GM10847 (cell line): ENCODE data around the gene TCERG1.

ENCODE experiments used
- POLR2A ChIP-seq: IDR thresholded peaks from 2 replicates; pipeline ENCODE4 v1.6.1; 2011; ENCODE audit not compliant: insufficient read length; ENCODE audit errors: extremely low read depth

TCERG1 gene

GRCh38 chr5:146446861-146447733 is at the start of gene TCERG1:
Gene TCERG1, plus strand, starts transcription at chr5:146447333. Its CDS starts 17 bp downstream, at chr5:146447350.
- TF ChIP-seq POLR2A: peak; percentile 33

- no peak for TF ChIP-seq POLR2A
These were observed 48.3 kb upstream of the TCERG1 start for GRCh38 chr5:146398826-146399225.

- TF ChIP-seq POLR2A: no peak
These were observed 47.7 kb upstream of the TCERG1 start for GRCh38 chr5:146399481-146399880.

GRCh38 chr5:146400201-146400600 is 46.9 kb upstream of the TCERG1 start:
- TF ChIP-seq POLR2A: no peak

- TF ChIP-seq POLR2A: no peak
These were observed 46.1 kb upstream of the TCERG1 start for GRCh38 chr5:146401021-146401420.

- TF ChIP-seq POLR2A: no peak
These were observed 44.2 kb upstream of the TCERG1 start for GRCh38 chr5:146402949-146403348.

GRCh38 chr5:146409054-146409671 is 38.0 kb upstream of the TCERG1 start:
- no peak for TF ChIP-seq POLR2A

- TF ChIP-seq POLR2A: no peak
These were observed 36.9 kb upstream of the TCERG1 start for GRCh38 chr5:146410272-146410671.

- TF ChIP-seq POLR2A: no peak
These were observed 27.4 kb upstream of the TCERG1 start for GRCh38 chr5:146419696-146420095.

- TF ChIP-seq POLR2A: no peak
These were observed 22.1 kb upstream of the TCERG1 start for GRCh38 chr5:146425023-146425422.

GRCh38 chr5:146426305-146426704 is 20.8 kb upstream of the TCERG1 start:
- TF ChIP-seq POLR2A: no peak

- TF ChIP-seq POLR2A: no peak
These were observed 20.1 kb upstream of the TCERG1 start for GRCh38 chr5:146426853-146427618.

GRCh38 chr5:146427619-146427997 is 19.5 kb upstream of the TCERG1 start:
- TF ChIP-seq POLR2A: no peak

GRCh38 chr5:146428658-146429057 is 18.5 kb upstream of the TCERG1 start:
- TF ChIP-seq POLR2A: no peak

GRCh38 chr5:146440353-146440752 is 6.8 kb upstream of the TCERG1 start:
- no peak for TF ChIP-seq POLR2A
